ENCODE results near the gene ADGRV1.

ADGRV1 gene

DNA sequence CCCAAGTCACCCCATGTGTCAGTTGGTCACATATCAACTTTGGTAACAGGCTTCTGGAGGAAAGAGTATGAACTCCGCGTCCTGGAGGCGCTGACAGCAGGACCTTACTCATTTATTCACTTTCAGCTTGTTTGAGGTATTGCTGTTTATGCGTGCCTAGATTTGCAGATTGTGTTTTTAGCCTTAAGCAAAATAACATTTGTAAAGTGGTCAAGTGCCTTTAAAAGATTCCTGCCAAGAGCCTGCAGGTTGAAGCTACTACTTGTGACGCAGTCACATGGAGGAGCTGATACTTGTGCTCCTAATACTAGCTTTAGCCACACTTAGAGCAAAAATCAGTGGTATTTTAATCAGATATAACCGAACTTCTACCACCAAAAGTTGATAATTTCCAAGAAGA lies 351.3 kb downstream of the ADGRV1 start:
- no peaks in the 10 kb centered on the region for H4K20me1 ChIP-seq (ENCODE audit: insufficient read depth, low read length)
- no peak overlapping the region for H3K4me3 ChIP-seq (ENCODE audit: low read depth in 1 of 2, low read length in 2 of 2)
- no peak overlapping the region for H3K27ac ChIP-seq (ENCODE audit: low read length)
- no peaks in the 10 kb centered on the region for H3K27me3 ChIP-seq (ENCODE audit: insufficient read depth, low read length, poor library complexity)
- DNase-seq: no peak
- H2AFZ ChIP-seq (ENCODE audit: low read depth, low read length): no peak overlapping the region
- H3K9ac ChIP-seq (ENCODE audit: low read depth, low read length): no peak overlapping the region
- H3K4me1 ChIP-seq (ENCODE audit: insufficient read depth, low read length): no peaks in the 10 kb centered on the region
- no peaks in the 10 kb centered on the region for H3K36me3 ChIP-seq (ENCODE audit: insufficient read depth, low read length)
- H3K4me2 ChIP-seq (ENCODE audit: insufficient read depth, low read length): no peak overlapping the region
- no peak for TF ChIP-seq CTCF (IDR thresholded peaks at IDR 0.05; ENCODE audit: borderline replicate concordance, extremely low read depth, low read length, poor library complexity, severe bottlenecking)
- no peak for TF ChIP-seq EZH2 (IDR thresholded peaks at IDR 0.05; ENCODE audit: borderline replicate concordance, low read depth, low read length, severe bottlenecking)
- no peaks in the 10 kb centered on the region for H3K79me2 ChIP-seq (ENCODE audit: insufficient read depth, low read length)
- no peaks in the 10 kb centered on the region for H3K9me3 ChIP-seq (ENCODE audit: insufficient read depth, low read length, severe bottlenecking)
- ATAC-seq (ENCODE audit: insufficient read depth, low read depth): no peak

DNA sequence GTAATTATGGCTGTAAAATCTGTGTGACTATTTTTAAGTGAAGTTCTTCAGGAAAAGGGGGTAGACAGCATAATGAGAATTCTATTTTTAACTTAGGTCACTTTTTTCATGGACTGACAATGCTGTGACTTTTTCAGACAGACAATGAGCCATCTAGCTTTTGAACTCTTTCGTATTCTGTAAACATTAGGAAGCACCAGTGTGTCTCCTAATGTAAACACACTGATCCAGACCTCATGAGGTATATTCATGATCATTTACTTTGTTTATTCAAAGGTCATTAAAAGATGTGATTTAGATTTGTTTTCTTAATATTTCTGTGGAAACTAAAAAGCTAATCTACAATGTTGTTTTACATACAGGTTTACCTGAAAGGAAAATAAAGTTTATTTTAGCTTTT lies 352.6 kb downstream of the ADGRV1 start:
- no peaks in the 10 kb centered on the region for H3K27me3 ChIP-seq (ENCODE audit: insufficient read depth, low read length, poor library complexity)
- no peak for TF ChIP-seq EZH2 (IDR thresholded peaks at IDR 0.05; ENCODE audit: borderline replicate concordance, low read depth, low read length, severe bottlenecking)
- TF ChIP-seq CTCF (IDR thresholded peaks at IDR 0.05; ENCODE audit: borderline replicate concordance, extremely low read depth, low read length, poor library complexity, severe bottlenecking): no peak
- no peak overlapping the region for H2AFZ ChIP-seq (ENCODE audit: low read depth, low read length)
- ATAC-seq (ENCODE audit: insufficient read depth, low read depth) (no peak), DNase-seq (no peak)
- H3K27ac ChIP-seq (ENCODE audit: low read length): no peak overlapping the region
- H3K9ac ChIP-seq (ENCODE audit: low read depth, low read length): no peak overlapping the region
- H3K79me2 ChIP-seq (ENCODE audit: insufficient read depth, low read length): no peaks in the 10 kb centered on the region
- no peaks in the 10 kb centered on the region for H3K9me3 ChIP-seq (ENCODE audit: insufficient read depth, low read length, severe bottlenecking)
- H4K20me1 ChIP-seq (ENCODE audit: insufficient read depth, low read length): no peaks in the 10 kb centered on the region
- H3K36me3 ChIP-seq (ENCODE audit: insufficient read depth, low read length): no peaks in the 10 kb centered on the region
- no peak overlapping the region for H3K4me2 ChIP-seq (ENCODE audit: insufficient read depth, low read length)
- no peaks in the 10 kb centered on the region for H3K4me1 ChIP-seq (ENCODE audit: insufficient read depth, low read length)
- H3K4me3 ChIP-seq (ENCODE audit: low read depth in 1 of 2, low read length in 2 of 2): no peak overlapping the region

DNA sequence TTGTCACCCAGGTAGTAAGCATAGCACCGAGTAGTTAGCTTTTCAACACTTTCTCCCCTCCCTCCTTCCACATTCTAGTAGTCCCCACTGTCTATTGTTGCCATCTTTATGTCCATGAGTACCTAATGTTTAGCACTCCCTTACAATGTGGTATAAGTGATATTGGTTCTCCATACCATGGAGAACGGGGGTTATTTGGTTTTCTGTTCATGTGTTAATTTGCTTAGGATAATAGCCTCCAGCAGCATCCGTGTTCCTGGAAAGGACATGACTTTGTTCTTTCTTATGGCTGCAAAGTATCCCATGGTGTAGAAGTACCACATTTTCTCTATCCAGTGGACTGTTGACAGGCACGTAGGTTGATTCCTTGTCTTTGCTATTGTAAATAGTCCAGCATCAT lies 353.9 kb downstream of the ADGRV1 start:
- no peak overlapping the region for H2AFZ ChIP-seq (ENCODE audit: low read depth, low read length)
- no peaks in the 10 kb centered on the region for H3K27me3 ChIP-seq (ENCODE audit: insufficient read depth, low read length, poor library complexity)
- no peaks in the 10 kb centered on the region for H3K4me1 ChIP-seq (ENCODE audit: insufficient read depth, low read length)
- H3K27ac ChIP-seq (ENCODE audit: low read length): no peak overlapping the region
- no peaks in the 10 kb centered on the region for H3K36me3 ChIP-seq (ENCODE audit: insufficient read depth, low read length)
- TF ChIP-seq EZH2 (IDR thresholded peaks at IDR 0.05; ENCODE audit: borderline replicate concordance, low read depth, low read length, severe bottlenecking): no peak
- TF ChIP-seq CTCF (IDR thresholded peaks at IDR 0.05; ENCODE audit: borderline replicate concordance, extremely low read depth, low read length, poor library complexity, severe bottlenecking): no peak
- H3K9ac ChIP-seq (ENCODE audit: low read depth, low read length): no peak overlapping the region
- no peaks in the 10 kb centered on the region for H3K79me2 ChIP-seq (ENCODE audit: insufficient read depth, low read length)
- H3K4me2 ChIP-seq (ENCODE audit: insufficient read depth, low read length): no peak overlapping the region
- no peaks in the 10 kb centered on the region for H3K9me3 ChIP-seq (ENCODE audit: insufficient read depth, low read length, severe bottlenecking)
- H4K20me1 ChIP-seq (ENCODE audit: insufficient read depth, low read length): no peaks in the 10 kb centered on the region
- DNase-seq (no peak), ATAC-seq (ENCODE audit: insufficient read depth, low read depth) (no peak)
- H3K4me3 ChIP-seq (ENCODE audit: low read depth in 1 of 2, low read length in 2 of 2): no peak overlapping the region

DNA sequence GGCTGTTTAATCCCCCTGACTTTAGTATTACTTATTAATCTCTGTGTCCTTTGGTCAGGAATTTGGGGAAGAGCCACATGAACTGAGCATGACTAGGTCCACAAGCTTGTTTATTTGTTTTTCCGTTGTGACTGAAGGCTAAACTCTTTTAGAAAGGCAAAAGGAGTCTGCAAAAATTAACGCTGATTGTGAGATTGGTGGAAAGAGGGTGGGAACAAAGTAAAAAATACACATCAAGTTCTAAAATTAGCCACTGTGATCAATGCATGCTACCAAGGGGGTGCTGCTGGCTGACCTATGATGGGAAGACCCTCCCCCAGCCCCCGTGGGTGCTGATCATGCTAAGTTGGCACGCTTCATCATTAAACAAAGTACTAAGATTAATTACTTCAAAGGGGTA lies 356.8 kb downstream of the ADGRV1 start:
- H3K4me3 ChIP-seq (ENCODE audit: low read depth in 1 of 2, low read length in 2 of 2): no peak overlapping the region
- no peaks in the 10 kb centered on the region for H3K4me1 ChIP-seq (ENCODE audit: insufficient read depth, low read length)
- no peak overlapping the region for H2AFZ ChIP-seq (ENCODE audit: low read depth, low read length)
- no peak for TF ChIP-seq EZH2 (IDR thresholded peaks at IDR 0.05; ENCODE audit: borderline replicate concordance, low read depth, low read length, severe bottlenecking)
- no peak for TF ChIP-seq CTCF (IDR thresholded peaks at IDR 0.05; ENCODE audit: borderline replicate concordance, extremely low read depth, low read length, poor library complexity, severe bottlenecking)
- no peaks in the 10 kb centered on the region for H4K20me1 ChIP-seq (ENCODE audit: insufficient read depth, low read length)
- no peak overlapping the region for H3K4me2 ChIP-seq (ENCODE audit: insufficient read depth, low read length)
- H3K36me3 ChIP-seq (ENCODE audit: insufficient read depth, low read length): no peaks in the 10 kb centered on the region
- no peaks in the 10 kb centered on the region for H3K79me2 ChIP-seq (ENCODE audit: insufficient read depth, low read length)
- DNase-seq: no peak
- no peak overlapping the region for H3K27ac ChIP-seq (ENCODE audit: low read length)
- no peaks in the 10 kb centered on the region for H3K9me3 ChIP-seq (ENCODE audit: insufficient read depth, low read length, severe bottlenecking)
- ATAC-seq (ENCODE audit: insufficient read depth, low read depth): no peak
- H3K27me3 ChIP-seq (ENCODE audit: insufficient read depth, low read length, poor library complexity): no peaks in the 10 kb centered on the region
- H3K9ac ChIP-seq (ENCODE audit: low read depth, low read length): no peak overlapping the region

Data from DND-41 (cell line).